Amygdala (tissue), 56 donors: ENCODE measurements around the gene IQCF5.
"Not testable (repeated sequence)": the region's sequence is repeated elsewhere in the genome, so short reads cannot be mapped to it uniquely, and the experiment has no call there.

Experiments
- DNase-seq, 56 donors: peaks; one replicate each; lab custom pipeline; 2025; lab: John Stamatoyannopoulos, UW

The IQCF5 gene

GRCh38 chr3:51875501-51875900 is at the start of gene IQCF5:
Gene IQCF5 (minus strand): TSS chr3:51875601. CDS start chr3:51875531, 70 bp downstream.
- DNase-seq: no peak

DNA sequence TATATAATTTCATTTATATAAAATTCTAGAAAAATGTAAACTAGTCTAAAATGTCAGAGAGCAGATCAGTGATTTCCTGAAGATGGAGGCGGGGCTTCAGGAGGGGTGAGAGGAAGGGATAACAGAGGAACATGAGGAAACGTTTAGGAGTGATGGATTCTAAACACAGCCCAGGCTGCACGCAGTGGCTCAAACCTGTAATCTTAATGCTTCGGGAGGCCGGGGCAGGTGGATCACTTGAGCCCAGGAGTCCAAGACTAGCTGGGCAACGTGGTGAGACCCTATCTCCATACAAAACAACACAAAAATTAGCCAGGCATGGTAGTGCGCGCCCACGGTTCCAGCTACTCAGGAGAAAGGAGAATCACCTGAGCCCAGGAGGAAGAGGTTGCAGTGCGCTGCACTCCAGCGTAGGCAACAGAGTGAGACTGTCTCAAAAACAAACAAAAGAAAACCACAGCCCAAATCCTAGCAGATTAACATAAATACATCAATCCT is 45.7 kb upstream of the IQCF5 start:
- DNase-seq: no peak

GRCh38 chr3:51916418-51916817 is 41.0 kb upstream of the IQCF5 start:
- DNase-seq: no peak

GRCh38 chr3:51908026-51908425 is 32.6 kb upstream of the IQCF5 start:
- no peak for DNase-seq

DNA sequence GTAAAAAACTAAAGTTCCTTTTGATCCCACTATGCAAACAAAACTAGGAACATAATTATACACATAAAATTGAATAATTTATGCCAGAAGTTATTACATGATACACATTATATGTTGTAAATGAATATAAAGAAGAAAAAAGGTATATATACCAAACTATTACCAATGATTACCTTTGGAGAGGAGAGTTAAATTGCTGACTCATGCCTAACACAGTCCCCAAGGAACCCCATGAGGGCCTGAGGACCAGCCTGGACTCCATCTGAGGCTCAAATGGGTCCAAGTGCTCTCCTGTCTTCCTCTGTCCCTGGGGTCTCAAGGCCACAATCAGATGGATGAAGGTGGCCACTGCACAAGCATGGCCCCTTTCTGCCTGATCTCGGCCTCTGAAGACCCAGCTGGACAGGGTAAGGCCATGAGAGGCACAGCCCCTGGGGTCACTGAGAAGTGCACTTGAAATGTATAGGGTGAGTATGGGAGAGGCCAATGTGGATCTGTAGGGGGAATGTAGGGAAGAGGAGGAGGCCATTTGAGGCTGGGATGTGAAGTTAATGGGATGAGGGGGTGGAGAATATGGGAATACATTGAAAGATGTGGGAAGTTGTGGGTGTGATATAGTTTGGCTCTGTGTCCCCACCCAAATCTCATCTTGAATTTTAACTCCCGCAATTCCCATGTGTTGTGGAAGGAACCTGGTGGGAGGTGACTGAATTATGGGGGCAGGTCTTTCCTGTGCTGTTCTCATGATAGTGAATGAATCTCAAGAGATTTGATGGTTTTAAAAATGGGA is 28.8 kb upstream of the IQCF5 start:
- no peak for DNase-seq

DNA sequence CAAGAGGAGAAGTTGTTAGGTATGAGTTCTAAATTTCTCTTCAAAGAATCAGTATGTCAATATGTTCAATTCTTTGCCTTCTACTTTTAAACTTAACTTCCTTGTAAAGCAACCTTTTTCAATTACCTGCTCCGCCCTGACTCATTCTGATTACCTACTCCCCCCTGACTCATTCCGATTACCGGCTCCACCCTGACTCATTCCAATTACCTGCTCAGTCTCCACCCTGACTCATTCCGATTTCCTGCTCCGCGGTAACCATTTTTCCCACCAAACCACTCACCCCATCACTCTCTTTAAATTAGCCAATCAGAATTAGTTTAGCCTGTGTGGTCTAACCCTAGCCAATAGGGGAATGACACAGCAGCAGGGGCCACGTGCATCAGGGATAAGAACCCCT is 27.0 kb upstream of the IQCF5 start:
- DNase-seq: not testable (repeated sequence)

DNA sequence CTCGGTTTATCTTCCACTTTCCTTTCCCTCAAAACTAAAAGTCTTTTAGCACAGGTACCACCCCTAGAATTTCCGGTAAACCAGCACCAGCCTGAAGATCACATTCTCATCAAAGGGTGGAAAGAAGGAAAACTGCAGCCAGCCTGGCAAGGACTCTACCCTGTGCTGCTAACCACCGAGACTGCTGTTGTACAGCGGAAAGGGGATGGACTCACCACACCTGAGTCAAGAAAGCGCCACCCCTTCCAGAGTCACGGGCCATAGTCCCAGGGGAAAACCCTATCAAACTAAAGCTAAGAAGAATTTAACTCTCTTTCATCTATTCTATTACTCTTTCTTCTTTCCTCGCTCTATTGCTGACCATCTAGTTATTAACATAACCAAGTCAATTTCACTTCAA is 24.6 kb upstream of the IQCF5 start:
- DNase-seq: not testable (repeated sequence)

GRCh38 chr3:51897391-51897790 is 22.0 kb upstream of the IQCF5 start:
- DNase-seq: no peak

GRCh38 chr3:51896607-51897305 is 21.4 kb upstream of the IQCF5 start:
- DNase-seq: no peak

- no peak for DNase-seq
These were observed 19.5 kb upstream of the IQCF5 start for GRCh38 chr3:51894939-51895338.

DNA sequence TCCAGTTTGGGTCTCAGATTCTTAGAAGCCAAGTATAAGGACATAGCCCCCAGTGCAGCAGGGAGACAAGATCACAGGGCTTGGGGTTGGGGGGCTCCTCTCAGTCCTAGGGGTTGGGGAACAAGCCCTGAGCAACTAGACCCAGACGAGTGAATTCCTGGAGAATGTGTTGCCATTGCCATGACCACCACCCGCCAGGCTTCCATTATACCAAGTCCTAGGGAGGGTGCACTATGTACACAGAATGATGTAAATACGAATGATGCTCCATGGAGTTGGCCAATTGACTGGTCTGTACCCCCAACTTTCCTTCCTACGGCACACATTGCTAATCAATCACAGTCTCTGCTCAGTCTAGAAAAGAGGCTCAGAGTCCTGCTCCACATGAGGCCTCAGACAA is 19.0 kb upstream of the IQCF5 start:
- no peak for DNase-seq

DNA sequence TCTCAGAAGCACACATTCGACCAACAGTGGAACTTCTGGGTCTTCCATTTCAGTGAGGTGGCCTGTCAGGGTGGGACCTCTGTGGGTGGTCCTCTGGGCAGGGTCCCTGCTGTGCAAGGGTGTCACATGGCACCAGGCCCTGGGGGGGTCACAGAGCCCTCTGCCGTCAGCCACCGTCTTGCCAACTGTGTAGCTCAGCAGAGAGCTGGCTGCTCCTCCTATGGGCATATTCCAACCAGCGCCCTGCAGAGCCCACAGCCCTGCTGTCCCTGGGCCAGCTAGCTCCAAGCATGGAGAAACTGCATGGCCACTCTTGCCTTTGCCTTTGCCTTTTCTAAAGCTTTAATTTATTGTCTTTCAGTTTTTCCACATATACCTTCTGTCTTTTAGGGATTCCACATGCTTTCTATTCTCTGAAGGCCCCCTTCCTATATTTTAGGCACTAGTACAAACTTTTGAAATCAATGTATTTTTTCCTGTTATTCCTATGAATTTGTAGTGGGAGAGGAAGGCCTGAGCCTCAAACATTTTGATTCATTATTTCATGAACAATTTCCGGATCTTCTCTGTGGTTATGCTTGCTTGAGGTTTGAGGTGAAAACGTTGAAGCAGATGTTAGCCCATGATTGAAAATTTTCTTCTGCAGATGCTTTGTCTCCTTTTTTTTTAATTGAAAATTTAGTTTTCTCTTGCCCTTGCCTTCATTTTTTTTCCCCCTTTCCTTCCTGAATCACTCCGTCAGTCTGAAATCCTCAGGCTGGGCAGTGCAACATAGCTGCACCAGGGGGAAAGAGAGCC is 16.0 kb upstream of the IQCF5 start:
- DNase-seq: no peak

DNA sequence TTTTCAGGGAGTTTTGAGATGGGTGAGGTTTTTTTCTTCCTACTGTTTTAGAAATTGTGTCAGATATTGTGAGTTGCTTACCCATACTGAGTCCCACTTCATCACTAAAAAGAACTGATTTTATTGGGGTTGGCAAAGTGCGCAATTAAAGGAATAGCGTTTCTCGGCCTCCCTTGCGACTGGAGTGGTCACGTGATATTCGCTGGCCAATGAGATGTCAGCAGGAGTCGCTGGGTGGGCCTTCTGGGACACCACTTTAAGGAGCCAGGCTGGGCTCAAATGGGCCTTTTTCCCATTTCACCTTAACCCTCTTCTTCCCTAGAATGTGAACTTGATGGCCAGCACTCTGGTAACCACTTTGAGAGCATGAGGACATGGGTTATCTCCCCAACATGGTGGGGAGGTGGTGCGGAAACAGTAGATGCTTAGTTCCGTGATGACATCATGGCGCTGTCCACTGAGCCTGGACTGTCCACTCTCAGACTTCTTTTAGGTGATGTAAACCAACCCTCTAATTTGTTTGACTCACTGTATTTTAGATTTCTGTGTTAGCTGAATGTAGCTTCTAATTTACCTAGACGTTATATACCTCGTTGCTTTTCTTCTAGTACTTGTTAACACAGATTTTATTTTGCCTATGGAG is 13.2 kb upstream of the IQCF5 start:
- DNase-seq: no peak

- no peak for DNase-seq
These were observed 12.2 kb upstream of the IQCF5 start for GRCh38 chr3:51887620-51888019.

- DNase-seq: no peak
These were observed 11.0 kb upstream of the IQCF5 start for GRCh38 chr3:51886447-51886846.

DNA sequence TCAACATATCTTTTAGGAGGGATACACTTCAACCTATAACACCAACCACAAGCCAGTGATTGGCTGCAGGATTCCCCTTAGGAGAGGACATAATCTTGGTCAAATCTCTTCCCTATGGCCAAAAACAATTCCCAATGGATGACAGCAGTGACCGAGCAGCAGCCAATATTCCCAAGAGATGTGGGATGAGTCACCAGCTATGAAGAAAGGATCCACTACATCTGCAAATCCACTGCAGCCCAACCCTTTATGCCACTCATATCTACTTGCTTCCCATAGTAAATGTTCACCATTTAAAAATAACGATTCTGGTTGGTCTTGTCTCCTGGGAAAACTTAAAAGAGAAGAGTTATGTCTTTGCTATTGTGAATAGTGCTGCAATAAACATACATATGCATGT is 4.5 kb upstream of the IQCF5 start:
- DNase-seq: no peak

DNA sequence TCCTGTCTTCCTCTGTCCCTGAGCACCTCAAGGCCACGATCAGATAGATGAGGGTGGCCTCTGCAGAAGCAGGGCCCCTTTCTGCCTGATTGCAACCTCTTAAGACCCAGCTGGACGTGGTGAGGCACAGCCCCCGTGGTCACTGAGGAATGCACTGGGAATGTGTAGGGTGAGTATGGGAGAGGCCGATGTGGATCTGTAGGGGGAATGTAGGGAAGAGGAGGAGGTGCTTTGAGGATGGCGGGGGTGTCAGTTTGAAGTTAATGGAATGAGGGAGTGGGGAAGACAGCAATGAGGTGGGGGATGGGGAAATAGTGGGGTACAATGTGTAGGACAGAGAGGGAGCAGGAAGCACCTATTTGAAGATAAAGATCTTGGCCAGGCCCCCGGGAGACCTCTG is 785 bp upstream of the IQCF5 start:
- DNase-seq: no peak

DNA sequence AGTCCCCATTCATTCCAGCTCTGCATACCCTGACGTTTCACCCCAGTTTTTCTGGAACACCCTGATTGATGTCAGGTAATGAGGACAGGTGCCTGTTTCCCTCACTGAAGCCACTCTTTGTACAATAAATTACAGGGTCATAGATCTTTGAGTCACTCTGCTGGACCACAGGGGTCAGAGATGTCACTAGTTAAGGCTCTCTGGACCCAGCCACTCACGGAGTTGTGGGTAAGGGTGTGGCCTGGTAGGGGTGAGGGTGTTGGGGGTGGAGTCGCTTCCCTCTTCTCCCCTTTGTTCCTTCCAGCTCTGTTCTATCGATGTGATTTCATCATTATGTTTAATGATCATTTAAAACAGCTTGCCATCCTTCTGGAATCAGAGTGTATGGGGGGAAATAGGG is 512 bp downstream of the IQCF5 start:
- DNase-seq: no peak

GRCh38 chr3:51874411-51874810 is 990 bp downstream of the IQCF5 start:
- DNase-seq: no peak

GRCh38 chr3:51873876-51874275 is 1.5 kb downstream of the IQCF5 start:
- no peak for DNase-seq
